Measurements from ENCODE around the gene KCNK4. TPM values are rescaled to one million over a fixed set of nuclear protein-coding genes. Genes with fewer than 3 reads are reported as not detected.

KCNK4 gene
- total and polyA plus RNA-seq, 2 of the 13 experiments (the other 11 are each of a cell fraction or from before 2014, with no cell fraction given): not detected

DNA sequence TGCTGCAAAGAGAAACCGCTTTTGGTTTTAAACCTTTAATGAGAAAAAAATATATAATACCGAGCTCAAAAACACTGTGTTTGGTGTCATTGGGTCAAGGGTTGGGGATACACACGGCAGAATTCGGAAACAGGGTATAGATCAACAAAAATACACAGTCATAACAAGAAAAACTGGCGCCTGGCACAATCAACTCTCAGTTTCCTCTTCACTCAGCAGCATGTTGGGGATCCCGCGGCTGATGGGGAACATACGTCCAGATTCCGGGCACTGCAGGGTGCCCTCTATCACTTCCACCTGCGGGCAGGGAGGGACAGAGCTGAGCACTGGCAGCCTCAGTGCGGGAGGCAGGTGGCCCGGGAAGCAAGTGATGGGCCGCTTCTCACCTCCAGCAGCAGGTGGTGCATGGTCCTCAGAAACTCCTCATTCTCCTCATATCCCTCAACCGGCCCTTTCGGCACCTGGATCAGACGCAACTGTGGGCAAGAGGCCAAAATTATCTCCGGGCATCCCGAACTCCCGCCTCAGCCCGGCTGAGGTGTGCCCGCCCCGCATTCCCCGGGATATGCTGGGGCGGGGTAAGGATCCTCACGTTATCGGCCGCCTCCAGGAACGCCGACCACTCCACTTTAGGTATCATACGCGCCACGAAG lies 25.7 kb downstream of the KCNK4 start (continued):
- TF ChIP-seq NFKBIZ (CRISPR knock-in tag; IDR thresholded peaks at IDR 0.05) (no peak), TBP (CRISPR knock-in tag; IDR thresholded peaks at IDR 0.05) (no peak), NCOA2 (CRISPR knock-in tag; IDR thresholded peaks at IDR 0.05) (no peak), ZNF781 (CRISPR knock-in tag; IDR thresholded peaks at IDR 0.05; ENCODE audit: borderline replicate concordance, not compliant biosample characterization) (no peak), MED1 (CRISPR knock-in tag; IDR thresholded peaks at IDR 0.05) (no peak), GABPA (IDR thresholded peaks at IDR 0.05; ENCODE audit: low read depth, low read length) (no peak), GABPA (CRISPR knock-in tag; IDR thresholded peaks at IDR 0.05; ENCODE audit: low read depth) (no peak), ZSCAN25 (CRISPR knock-in tag; IDR thresholded peaks at IDR 0.05) (no peak), ZNF383 (CRISPR knock-in tag; IDR thresholded peaks at IDR 0.05; ENCODE audit: borderline replicate concordance) (no peak), ZNF235 (CRISPR knock-in tag; IDR thresholded peaks at IDR 0.05; ENCODE audit: borderline replicate concordance) (no peak), SP5 (CRISPR knock-in tag; IDR thresholded peaks at IDR 0.05; ENCODE audit: borderline replicate concordance, low read depth) (no peak), JARID2 (CRISPR knock-in tag; IDR thresholded peaks at IDR 0.05; ENCODE audit: insufficient replicate concordance) (no peak), MAFG (CRISPR knock-in tag; IDR thresholded peaks at IDR 0.05) (no peak), BHLHE40 (IDR thresholded peaks at IDR 0.05; ENCODE audit: low read length) (no peak), ZNF737 (CRISPR knock-in tag; IDR thresholded peaks at IDR 0.05; ENCODE audit: borderline replicate concordance) (no peak), ATAD3A (CRISPR knock-in tag; IDR thresholded peaks at IDR 0.05) (no peak)
- TF ChIP-seq, protein P1, sequence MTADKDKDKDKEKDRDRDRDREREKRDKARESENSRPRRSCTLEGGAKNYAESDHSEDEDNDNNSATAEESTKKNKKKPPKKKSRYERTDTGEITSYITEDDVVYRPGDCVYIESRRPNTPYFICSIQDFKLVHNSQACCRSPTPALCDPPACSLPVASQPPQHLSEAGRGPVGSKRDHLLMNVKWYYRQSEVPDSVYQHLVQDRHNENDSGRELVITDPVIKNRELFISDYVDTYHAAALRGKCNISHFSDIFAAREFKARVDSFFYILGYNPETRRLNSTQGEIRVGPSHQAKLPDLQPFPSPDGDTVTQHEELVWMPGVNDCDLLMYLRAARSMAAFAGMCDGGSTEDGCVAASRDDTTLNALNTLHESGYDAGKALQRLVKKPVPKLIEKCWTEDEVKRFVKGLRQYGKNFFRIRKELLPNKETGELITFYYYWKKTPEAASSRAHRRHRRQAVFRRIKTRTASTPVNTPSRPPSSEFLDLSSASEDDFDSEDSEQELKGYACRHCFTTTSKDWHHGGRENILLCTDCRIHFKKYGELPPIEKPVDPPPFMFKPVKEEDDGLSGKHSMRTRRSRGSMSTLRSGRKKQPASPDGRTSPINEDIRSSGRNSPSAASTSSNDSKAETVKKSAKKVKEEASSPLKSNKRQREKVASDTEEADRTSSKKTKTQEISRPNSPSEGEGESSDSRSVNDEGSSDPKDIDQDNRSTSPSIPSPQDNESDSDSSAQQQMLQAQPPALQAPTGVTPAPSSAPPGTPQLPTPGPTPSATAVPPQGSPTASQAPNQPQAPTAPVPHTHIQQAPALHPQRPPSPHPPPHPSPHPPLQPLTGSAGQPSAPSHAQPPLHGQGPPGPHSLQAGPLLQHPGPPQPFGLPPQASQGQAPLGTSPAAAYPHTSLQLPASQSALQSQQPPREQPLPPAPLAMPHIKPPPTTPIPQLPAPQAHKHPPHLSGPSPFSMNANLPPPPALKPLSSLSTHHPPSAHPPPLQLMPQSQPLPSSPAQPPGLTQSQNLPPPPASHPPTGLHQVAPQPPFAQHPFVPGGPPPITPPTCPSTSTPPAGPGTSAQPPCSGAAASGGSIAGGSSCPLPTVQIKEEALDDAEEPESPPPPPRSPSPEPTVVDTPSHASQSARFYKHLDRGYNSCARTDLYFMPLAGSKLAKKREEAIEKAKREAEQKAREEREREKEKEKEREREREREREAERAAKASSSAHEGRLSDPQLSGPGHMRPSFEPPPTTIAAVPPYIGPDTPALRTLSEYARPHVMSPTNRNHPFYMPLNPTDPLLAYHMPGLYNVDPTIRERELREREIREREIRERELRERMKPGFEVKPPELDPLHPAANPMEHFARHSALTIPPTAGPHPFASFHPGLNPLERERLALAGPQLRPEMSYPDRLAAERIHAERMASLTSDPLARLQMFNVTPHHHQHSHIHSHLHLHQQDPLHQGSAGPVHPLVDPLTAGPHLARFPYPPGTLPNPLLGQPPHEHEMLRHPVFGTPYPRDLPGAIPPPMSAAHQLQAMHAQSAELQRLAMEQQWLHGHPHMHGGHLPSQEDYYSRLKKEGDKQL (CRISPR knock-in tag; IDR thresholded peaks at IDR 0.05; ENCODE audit: low read depth): no peak
- TF ChIP-seq, protein P2, sequence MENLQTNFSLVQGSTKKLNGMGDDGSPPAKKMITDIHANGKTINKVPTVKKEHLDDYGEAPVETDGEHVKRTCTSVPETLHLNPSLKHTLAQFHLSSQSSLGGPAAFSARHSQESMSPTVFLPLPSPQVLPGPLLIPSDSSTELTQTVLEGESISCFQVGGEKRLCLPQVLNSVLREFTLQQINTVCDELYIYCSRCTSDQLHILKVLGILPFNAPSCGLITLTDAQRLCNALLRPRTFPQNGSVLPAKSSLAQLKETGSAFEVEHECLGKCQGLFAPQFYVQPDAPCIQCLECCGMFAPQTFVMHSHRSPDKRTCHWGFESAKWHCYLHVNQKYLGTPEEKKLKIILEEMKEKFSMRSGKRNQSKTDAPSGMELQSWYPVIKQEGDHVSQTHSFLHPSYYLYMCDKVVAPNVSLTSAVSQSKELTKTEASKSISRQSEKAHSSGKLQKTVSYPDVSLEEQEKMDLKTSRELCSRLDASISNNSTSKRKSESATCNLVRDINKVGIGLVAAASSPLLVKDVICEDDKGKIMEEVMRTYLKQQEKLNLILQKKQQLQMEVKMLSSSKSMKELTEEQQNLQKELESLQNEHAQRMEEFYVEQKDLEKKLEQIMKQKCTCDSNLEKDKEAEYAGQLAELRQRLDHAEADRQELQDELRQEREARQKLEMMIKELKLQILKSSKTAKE (CRISPR knock-in tag; IDR thresholded peaks at IDR 0.05; ENCODE audit: borderline replicate concordance): no peak
- TF ChIP-seq, protein P3, sequence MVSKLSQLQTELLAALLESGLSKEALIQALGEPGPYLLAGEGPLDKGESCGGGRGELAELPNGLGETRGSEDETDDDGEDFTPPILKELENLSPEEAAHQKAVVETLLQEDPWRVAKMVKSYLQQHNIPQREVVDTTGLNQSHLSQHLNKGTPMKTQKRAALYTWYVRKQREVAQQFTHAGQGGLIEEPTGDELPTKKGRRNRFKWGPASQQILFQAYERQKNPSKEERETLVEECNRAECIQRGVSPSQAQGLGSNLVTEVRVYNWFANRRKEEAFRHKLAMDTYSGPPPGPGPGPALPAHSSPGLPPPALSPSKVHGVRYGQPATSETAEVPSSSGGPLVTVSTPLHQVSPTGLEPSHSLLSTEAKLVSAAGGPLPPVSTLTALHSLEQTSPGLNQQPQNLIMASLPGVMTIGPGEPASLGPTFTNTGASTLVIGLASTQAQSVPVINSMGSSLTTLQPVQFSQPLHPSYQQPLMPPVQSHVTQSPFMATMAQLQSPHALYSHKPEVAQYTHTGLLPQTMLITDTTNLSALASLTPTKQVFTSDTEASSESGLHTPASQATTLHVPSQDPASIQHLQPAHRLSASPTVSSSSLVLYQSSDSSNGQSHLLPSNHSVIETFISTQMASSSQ (IDR thresholded peaks at IDR 0.05; ENCODE audit: low read depth): no peak
- TF ChIP-seq, protein P3 (CRISPR knock-in tag; IDR thresholded peaks at IDR 0.05; ENCODE audit: borderline replicate concordance): no peak

Measured in HepG2 (cell line).